Endothelial cell of umbilical vein (primary cell): ENCODE data around the gene NCOA6. TPM values are rescaled to one million over a fixed set of nuclear protein-coding genes. Genes with fewer than 3 reads are reported as not detected.

Experiments
- BruUV-seq: library from RNA; stranded (reverse); fragments of 400-500 nt; replicated peaks from 2 replicates; lab custom pipeline; 2021; lab: Mats Ljungman, UMichigan
- CTCF ChIA-PET: fragments of 300-600, 350-600 bp; sonication (Branson Sonifier 250); formaldehyde crosslinking; loops from one replicate; lab custom pipeline; 2021; ENCODE audit warnings: antibody characterized with exemption, inconsistent platforms; lab: Charles Lee
- POLR2A ChIA-PET: fragments of 300-600, 350-600 bp; sonication (Branson Sonifier 250); formaldehyde crosslinking; loops from one replicate; lab custom pipeline; 2021; ENCODE audit warnings: antibody characterized with exemption, inconsistent platforms; lab: Charles Lee
- DNase-seq: peaks from one replicate; pipeline ENCODE4 v3.0.0-alpha.2; 2011; ENCODE audit warnings: low read depth, low spot score
- FAIRE-seq: peaks from 2 replicates; lab custom pipeline; 2011; peaks lifted over from hg19 to GRCh38; lab: Jason Lieb, UNC
- H2AFZ ChIP-seq: 2 replicates; pipeline ENCODE4 v1.6.0; 2012; ENCODE audit warnings: low read depth, low read length, control low read depth, inconsistent platforms
- H3K27ac ChIP-seq: 2 replicates; pipeline ENCODE4 v1.5.1; 2011; ENCODE audit warnings: low read depth, mild to moderate bottlenecking, control low read depth, low read length, moderate library complexity; ENCODE audit not compliant: insufficient read depth
- H3K27me3 ChIP-seq, 2 experiments: 2 replicates each; pipeline versions ENCODE4 v1.6.0 to v1.6.1; 2011; ENCODE audit warnings: low read length in 2 of 2, mixed read lengths in 1 of 2; ENCODE audit not compliant: control insufficient read depth in 2 of 2, insufficient read depth in 2 of 2
- H3K36me3 ChIP-seq, 2 experiments: 2 replicates in 1 of 2; 3 replicates in 1 of 2; pipeline ENCODE4 v1.5.1; 2011; ENCODE audit warnings: low read length in 2 of 2, mild to moderate bottlenecking in 1 of 2, moderate library complexity in 1 of 2; ENCODE audit not compliant: control insufficient read depth in 2 of 2, insufficient read depth in 2 of 2; ENCODE audit errors: extremely low read depth in 1 of 2
- H3K4me1 ChIP-seq: 3 replicates; pipeline ENCODE4 v1.5.1; 2011; ENCODE audit warnings: mild to moderate bottlenecking, low read length; ENCODE audit not compliant: control insufficient read depth, insufficient read depth; ENCODE audit errors: extremely low read depth
- H3K4me2 ChIP-seq: 2 replicates; pipeline ENCODE4 v1.6.1; 2011; ENCODE audit warnings: low read length, control low read depth, mixed read lengths; ENCODE audit not compliant: insufficient read depth
- H3K4me3 ChIP-seq, 3 experiments: fragments of 200-600 bp in 1 of 3; sonication (generic), shearing (Covaris generic) in 1 of 3; replicated peaks in 1 of 3; 2 replicates each; pipeline ENCODE4 v1.5.1; 2011 to 2016; ENCODE audit warnings: control low read depth in 3 of 3, low read length in 3 of 3, mild to moderate bottlenecking in 2 of 3, inconsistent platforms in 1 of 3, low read depth in 1 of 3, moderate library complexity in 1 of 3; ENCODE audit not compliant: insufficient read depth in 1 of 3
- H3K79me2 ChIP-seq: 2 replicates; pipeline ENCODE4 v1.6.0; 2012; ENCODE audit warnings: low read length, inconsistent platforms; ENCODE audit not compliant: control insufficient read depth, insufficient read depth
- H3K9ac ChIP-seq: replicated peaks from 2 replicates; pipeline ENCODE3; 2011; ENCODE audit warnings: low read length, control low read depth; ENCODE audit not compliant: insufficient read depth; ENCODE audit errors: extremely low read depth
- H3K9me1 ChIP-seq: replicated peaks from 3 replicates; pipeline ENCODE4 v1.6.0; 2011; ENCODE audit warnings: mild to moderate bottlenecking, low read length; ENCODE audit not compliant: control insufficient read depth, insufficient read depth; ENCODE audit errors: extremely low read depth
- H3K9me3 ChIP-seq: replicated peaks from 2 replicates; pipeline ENCODE4 v1.5.1; 2012; ENCODE audit warnings: low read length, inconsistent platforms; ENCODE audit not compliant: control insufficient read depth, insufficient read depth
- H4K20me1 ChIP-seq: replicated peaks from 2 replicates; pipeline ENCODE3; 2011; ENCODE audit warnings: mild to moderate bottlenecking, low read length; ENCODE audit not compliant: control insufficient read depth, insufficient read depth; ENCODE audit errors: extremely low read depth
- CTCF ChIP-seq, 2 donors: IDR thresholded peaks; 1 replicate in 1 of 2; 2 replicates in 1 of 2; pipeline ENCODE4 v1.5.1; 2011; ENCODE audit warnings: low read length in 2 of 2, mild to moderate bottlenecking in 2 of 2, moderate library complexity in 2 of 2, control low read depth in 1 of 2, inconsistent platforms in 1 of 2, low read depth in 1 of 2; ENCODE audit not compliant: insufficient read depth in 1 of 2; ENCODE audit errors: extremely low read depth in 1 of 2
- EZH2 ChIP-seq: IDR thresholded peaks from 2 replicates; pipeline ENCODE4 v1.6.1; 2012; ENCODE audit warnings: borderline replicate concordance, low read depth, mild to moderate bottlenecking, moderate library complexity, low read length, inconsistent platforms; ENCODE audit not compliant: severe bottlenecking
- FOS ChIP-seq: IDR thresholded peaks from 2 replicates; pipeline ENCODE4 v1.6.1; 2011; ENCODE audit warnings: mild to moderate bottlenecking, low read length, moderate library complexity, borderline replicate concordance; ENCODE audit not compliant: insufficient read depth
- GATA2 ChIP-seq: IDR thresholded peaks from 2 replicates; pipeline ENCODE4 v1.7.0; 2011; ENCODE audit warnings: low read depth, mild to moderate bottlenecking, moderate library complexity, mixed read lengths, low read length; ENCODE audit not compliant: insufficient read length, insufficient read depth
- JUN ChIP-seq: IDR thresholded peaks from 2 replicates; pipeline ENCODE4 v1.6.1; 2011; ENCODE audit warnings: borderline replicate concordance, low read depth; ENCODE audit not compliant: insufficient read length, insufficient read depth
- MAX ChIP-seq: IDR thresholded peaks from 2 replicates; pipeline ENCODE4 v1.6.1; 2011; ENCODE audit not compliant: insufficient read depth, insufficient read length
- MYC ChIP-seq: IDR thresholded peaks from one replicate; pipeline ENCODE4 v1.6.1; 2011; ENCODE audit warnings: mild to moderate bottlenecking, low read depth, low read length
- POLR2A ChIP-seq: IDR thresholded peaks from 2 replicates; pipeline ENCODE4 v1.6.1; 2012; ENCODE audit warnings: low read depth, mild to moderate bottlenecking, control low read depth, low read length
- POLR2AphosphoS5 ChIP-seq: IDR thresholded peaks from 2 replicates; pipeline ENCODE4 v1.6.1; 2012; ENCODE audit warnings: low read depth, mild to moderate bottlenecking, control low read depth, low read length, moderate library complexity; ENCODE audit not compliant: insufficient read depth
- dilution Hi-C: fragments of 300-500 bp; cut with MboI; formaldehyde crosslinking; loops from one replicate; pipeline ENCODE4 v1.15.0; 2019; ENCODE audit warnings: low sequenced_read_pairs; ENCODE audit not compliant: extremely low pct_ligation_motif_present
- intact Hi-C: fragments of 100-400 bp; cut with micrococcal nuclease; formaldehyde crosslinking; loops from one replicate; pipeline ENCODE4 v1.10.0; 2022
- polyA plus RNA-seq, 4 experiments: library from polyadenylated mRNA; depleted of rRNA in 3 of 4; stranded (reverse) in 3 of 4; unstranded in 1 of 4; fragments of >200 nt; gene quantifications; 2 replicates each; pipeline versions ENCODE4 v1.2.1 to v1.2.3, GENCODE V29; 2011 to 2012; ENCODE audit warnings: missing spikeins in 1 of 4
- total RNA-seq: library from RNA; stranded (reverse); gene quantifications from 2 replicates; pipeline ENCODE4 v1.2.3, GENCODE V29; 2021

The NCOA6 gene
- total and polyA plus RNA-seq, 2 donors (not counting 3 experiments of a cell fraction or from before 2014, with no cell fraction given), result 16.9 to 26.7 TPM

DNA sequence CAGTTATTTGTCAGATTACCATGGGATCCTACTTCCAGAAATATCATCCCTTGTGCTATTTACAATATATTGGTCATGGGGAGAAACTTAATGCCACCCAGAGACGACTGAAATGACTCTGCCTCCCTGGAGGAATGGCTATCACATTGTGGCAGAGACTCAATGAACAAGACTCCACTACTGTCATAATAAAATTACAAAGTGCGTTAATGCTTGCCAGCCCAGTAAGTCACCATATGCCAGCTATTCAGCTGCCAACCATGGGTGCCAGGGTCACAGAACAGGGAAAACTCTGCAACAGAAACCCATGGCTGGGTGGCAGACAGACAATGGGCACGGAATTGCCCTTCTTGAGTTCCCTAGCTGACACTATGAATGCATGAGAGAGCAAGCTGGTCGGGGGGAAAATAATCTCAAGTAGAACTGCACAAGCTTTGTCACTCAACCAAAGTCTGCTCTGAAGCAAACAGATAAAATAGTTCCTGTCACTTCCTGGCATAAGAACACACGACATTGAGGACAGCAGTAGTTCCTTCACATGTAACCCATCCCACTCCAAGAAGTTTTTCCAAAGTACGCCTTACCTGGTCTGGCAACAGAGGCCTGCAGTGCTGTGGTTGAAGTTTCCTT lies 89.2 kb downstream of the NCOA6 start:
- no peaks in the 10 kb centered on the region for H3K9me3 ChIP-seq
- intact Hi-C loops (no loop called here), dilution Hi-C loops (no loop called here)
- no peak overlapping the region for H3K4me3 ChIP-seq
- no peaks in the 10 kb centered on the region for H3K27me3 ChIP-seq
- no peak overlapping the region for H3K27ac ChIP-seq
- no peaks in the 10 kb centered on the region for H3K79me2 ChIP-seq
- ChIA-PET POLR2A (no interaction called here), CTCF (no interaction called here)
- peaks cover 3 to 4% of the 10 kb centered on the region in 2 experiments for H3K36me3 ChIP-seq
- TF ChIP-seq GATA2, result no peak
- TF ChIP-seq MYC, result no peak
- TF ChIP-seq MAX, result no peak
- no peak for TF ChIP-seq FOS
- no peak for TF ChIP-seq POLR2A
- TF ChIP-seq EZH2, result no peak
- TF ChIP-seq CTCF (IDR thresholded peaks at IDR 0.05; ENCODE audit: extremely low read depth in 1 of 2, insufficient read depth in 1 of 2, low read depth in 1 of 2, low read length in 2 of 2), result no peak
- no peak for TF ChIP-seq POLR2AphosphoS5
- TF ChIP-seq JUN, result no peak
- no peak overlapping the region for H3K9ac ChIP-seq
- no peak overlapping the region for H2AFZ ChIP-seq
- H4K20me1 ChIP-seq, result no peaks in the 10 kb centered on the region
- FAIRE-seq (no peak), DNase-seq (no peak)
- no peak overlapping the region for H3K4me2 ChIP-seq
- H3K4me1 ChIP-seq, result no peaks in the 10 kb centered on the region
- BruUV-seq, result no TSS peak
- H3K9me1 ChIP-seq, result no peaks in the 10 kb centered on the region
